IMR-90 (cell line): ENCODE measurements around the gene DAB1. TPM values are rescaled to one million over a fixed set of nuclear protein-coding genes. Genes with fewer than 3 reads are reported as not detected.

Experiments
- ATAC-seq: fragments of 200-7000 bp; cut with Tn5 transposase; 2 replicates; pipeline ENCODE4 v1.9.1; 2020; ENCODE audit warnings: low read depth, mild to moderate bottlenecking, moderate library complexity
- BruUV-seq: library from RNA; stranded (reverse); fragments of 400-500 nt; replicated peaks from 2 replicates; lab custom pipeline; 2021; lab: Mats Ljungman, UMichigan
- CTCF ChIA-PET: fragments of 300-600 bp; formaldehyde crosslinking; extraction: SDS; loops from one replicate; lab custom pipeline; 2021; ENCODE audit warnings: antibody characterized with exemption; lab: Yijun Ruan, JAX
- POLR2A ChIA-PET: fragments of 300-600 bp; sonication (Branson Sonifier 250); formaldehyde crosslinking; loops from one replicate; lab custom pipeline; 2022; ENCODE audit warnings: antibody characterized with exemption; ENCODE audit not compliant: unreplicated experiment; lab: Charles Lee
- DNase-seq: peaks from one replicate; pipeline ENCODE4 v3.0.0; 2013
- H2AFZ ChIP-seq: replicated peaks from 2 replicates; pipeline ENCODE3; 2013; ENCODE audit warnings: low read length, mild to moderate bottlenecking; ENCODE audit not compliant: poor library complexity
- H2AK5ac ChIP-seq: 2 replicates; pipeline ENCODE4 v1.6.1; 2013; ENCODE audit warnings: low read depth, low read length, inconsistent platforms
- H2AK9ac ChIP-seq: replicated peaks from 2 replicates; pipeline ENCODE3; 2013; ENCODE audit warnings: mild to moderate bottlenecking, low read depth, low read length, moderate library complexity; ENCODE audit not compliant: poor library complexity
- H2BK120ac ChIP-seq: 2 replicates; pipeline ENCODE4 v1.6.1; 2013; ENCODE audit warnings: low read depth, low read length, inconsistent platforms
- H2BK15ac ChIP-seq: 3 replicates; pipeline ENCODE4 v1.6.1; 2013; ENCODE audit warnings: low read depth, low read length, inconsistent platforms
- H2BK20ac ChIP-seq: 2 replicates; pipeline ENCODE4 v1.6.1; 2013; ENCODE audit warnings: low read depth, mild to moderate bottlenecking, inconsistent platforms, low read length, moderate library complexity
- H2BK5ac ChIP-seq: 2 replicates; pipeline ENCODE4 v1.6.1; 2013; ENCODE audit warnings: mild to moderate bottlenecking, low read depth, low read length, inconsistent platforms; ENCODE audit not compliant: poor library complexity, severe bottlenecking
- H3K14ac ChIP-seq: replicated peaks from 2 replicates; pipeline ENCODE4 v1.6.1; 2013; ENCODE audit warnings: low read depth, low read length, inconsistent platforms
- H3K18ac ChIP-seq: 2 replicates; pipeline ENCODE4 v1.6.1; 2013; ENCODE audit warnings: low read depth, low read length, control low read depth
- H3K23ac ChIP-seq: 2 replicates; pipeline ENCODE4 v1.6.1; 2013; ENCODE audit warnings: low read depth, low read length, inconsistent platforms
- H3K27ac ChIP-seq: 2 replicates; pipeline ENCODE4 v1.5.1; 2013; ENCODE audit warnings: mild to moderate bottlenecking, control low read depth, low read length; ENCODE audit not compliant: insufficient read depth
- H3K27me3 ChIP-seq: 2 replicates; pipeline ENCODE4 v1.6.1; 2013; ENCODE audit warnings: low read length; ENCODE audit not compliant: control insufficient read depth, insufficient read depth
- H3K36me3 ChIP-seq: 2 replicates; pipeline ENCODE4 v1.6.1; 2013; ENCODE audit warnings: low read length, mixed read lengths; ENCODE audit not compliant: control insufficient read depth, insufficient read depth
- H3K4ac ChIP-seq: 2 replicates; pipeline ENCODE4 v1.6.1; 2013; ENCODE audit warnings: low read depth, low read length, inconsistent platforms
- H3K4me1 ChIP-seq: 2 replicates; pipeline ENCODE4 v1.6.1; 2013; ENCODE audit warnings: low read length, mixed read lengths; ENCODE audit not compliant: control insufficient read depth, insufficient read depth
- H3K4me2 ChIP-seq: 2 replicates; pipeline ENCODE4 v1.6.1; 2013; ENCODE audit warnings: low read depth, mild to moderate bottlenecking, control low read depth, low read length, moderate library complexity
- H3K4me3 ChIP-seq: 2 replicates; pipeline ENCODE4 v1.5.1; 2013; ENCODE audit warnings: low read depth, mild to moderate bottlenecking, control low read depth, low read length, moderate library complexity; ENCODE audit not compliant: insufficient read depth
- H3K56ac ChIP-seq: 2 replicates; pipeline ENCODE4 v1.6.1; 2013; ENCODE audit warnings: low read length, inconsistent platforms; ENCODE audit not compliant: insufficient read depth; ENCODE audit errors: extremely low read depth
- H3K79me1 ChIP-seq, 2 experiments: 2 replicates each; pipeline ENCODE4 v1.6.1; 2013; ENCODE audit warnings: low read length in 2 of 2, inconsistent platforms in 1 of 2, low read depth in 1 of 2
- H3K9ac ChIP-seq: 2 replicates; pipeline ENCODE4 v1.6.1; 2013; ENCODE audit warnings: low read depth, low read length, control low read depth
- H3K9me1 ChIP-seq: 2 replicates; pipeline ENCODE4 v1.6.1; 2013; ENCODE audit warnings: low read length, inconsistent platforms; ENCODE audit not compliant: insufficient read depth
- H3K9me3 ChIP-seq: 2 replicates; pipeline ENCODE4 v1.6.1; 2013; ENCODE audit warnings: low read length; ENCODE audit not compliant: control insufficient read depth, insufficient read depth
- H4K20me1 ChIP-seq: 2 replicates; pipeline ENCODE4 v1.6.1; 2013; ENCODE audit warnings: low read length, inconsistent platforms; ENCODE audit not compliant: insufficient read depth
- H4K5ac ChIP-seq: 2 replicates; pipeline ENCODE4 v1.6.1; 2013; ENCODE audit warnings: mild to moderate bottlenecking, low read depth, low read length, control low read depth
- H4K8ac ChIP-seq, 2 experiments: 2 replicates each; pipeline ENCODE4 v1.6.1; 2013; ENCODE audit warnings: low read depth in 2 of 2, low read length in 2 of 2, control low read depth in 1 of 2, inconsistent platforms in 1 of 2
- H4K91ac ChIP-seq: 2 replicates; pipeline ENCODE4 v1.6.1; 2013; ENCODE audit warnings: low read depth, low read length, inconsistent platforms; ENCODE audit not compliant: insufficient read depth
- CTCF ChIP-seq: conservative IDR thresholded peaks from 2 replicates; pipeline ENCODE4 v1.5.1; 2012; ENCODE audit warnings: mild to moderate bottlenecking, low read depth, low read length, improper control_type of control experiment
- POLR2A ChIP-seq: IDR thresholded peaks from 2 replicates; pipeline ENCODE4 v1.6.1; 2012; ENCODE audit warnings: mild to moderate bottlenecking, low read depth, low read length
- RCOR1 ChIP-seq: IDR thresholded peaks from 2 replicates; pipeline ENCODE4 v1.6.1; 2012; ENCODE audit warnings: mild to moderate bottlenecking, low read length, improper control_type of control experiment; ENCODE audit not compliant: insufficient replicate concordance
- RFX5 ChIP-seq: IDR thresholded peaks from 2 replicates; pipeline ENCODE4 v1.8.0; 2012; ENCODE audit warnings: low read depth, mild to moderate bottlenecking, low read length, moderate library complexity
- WGBS, 2 experiments: methylation state at CpG; one replicate each; pipeline versions ENCODE4 v1.1.5 to v1.1.7; 2013; ENCODE audit warnings: missing lambda C conversion rate in 2 of 2; ENCODE audit not compliant: insufficient read length in 1 of 2; ENCODE audit errors: extremely low coverage in 2 of 2; 5-methylcytosine and 5-hydroxymethylcytosine counted together
- dilution Hi-C: fragments of 300-500 bp; cut with HindIII; formaldehyde crosslinking; loops from one replicate; pipeline ENCODE4 v1.14.3; 2018; ENCODE audit warnings: low sequenced_read_pairs; ENCODE audit not compliant: unreplicated experiment
- in situ Hi-C: fragments of 300-500 bp; cut with MboI; formaldehyde crosslinking; loops from 3 replicates; pipeline ENCODE4 v1.14.3; 2019; ENCODE audit warnings: low sequenced_read_pairs, inconsistent platforms, mixed read lengths
- intact Hi-C: fragments of 100-400 bp; cut with micrococcal nuclease; formaldehyde crosslinking; loops from 2 replicates; pipeline ENCODE4 v1.10.0; 2022
- polyA plus RNA-seq, 3 experiments: library from polyadenylated mRNA; depleted of rRNA; stranded (reverse); fragments of >200 nt; gene quantifications; 2 replicates each; pipeline ENCODE4 v1.2.3, GENCODE V29; 2012; ENCODE audit warnings: low replicate concordance in 1 of 3
- total RNA-seq: library from RNA; depleted of rRNA; stranded (reverse); fragments of >200 nt; gene quantifications from 2 replicates; pipeline ENCODE4 v1.2.3, GENCODE V29; 2012

The DAB1 gene
- total and polyA plus RNA-seq, 2 of the 4 experiments (the other 2 are of a cell fraction), result 0.18 to 0.41 TPM

GRCh38 chr1:57252597-57253294 is 171.1 kb downstream of the DAB1 start:
- Histone ChIP-seq H3K27me3 (no peaks in the 10 kb centered on the region), H3K4me3 (no peak overlapping the region), H3K4me1 (peaks cover 4% of the 10 kb centered on the region; the same call in 1 of the 2 replicates), H4K8ac (no peak overlapping the region), H4K5ac (no peak overlapping the region), H3K14ac (no peak overlapping the region), H2AK5ac (no peak overlapping the region), H3K79me1 (no peaks in the 10 kb centered on the region), H3K4ac (no peak overlapping the region), H3K9me1 (no peaks in the 10 kb centered on the region), H3K27ac (no peak overlapping the region), H2AK9ac (no peak overlapping the region), H3K18ac (no peak overlapping the region), H2BK5ac (no peak overlapping the region), H3K23ac (no peak overlapping the region), H3K4me2 (no peak overlapping the region), H2BK120ac (no peak overlapping the region), H3K9me3 (no peaks in the 10 kb centered on the region), H3K36me3 (no peaks in the 10 kb centered on the region), H3K56ac (no peak overlapping the region), H2BK20ac (no peak overlapping the region), H4K91ac (no peak overlapping the region), H4K20me1 (no peaks in the 10 kb centered on the region), H3K9ac (no peak overlapping the region), H2BK15ac (no peak overlapping the region), H2AFZ (no peak overlapping the region)
- no TSS peak for BruUV-seq
- TF ChIP-seq POLR2A (no peak), RCOR1 (no peak), CTCF (no peak), RFX5 (no peak)
- WGBS, 2 experiments, result 60% methylated on average over 6 of the region's 10 CpGs; no CpG with 5 or more reads in 1 of the 2 experiments
- POLR2A ChIA-PET, result no interaction called here
- dilution Hi-C loops (no loop called here), intact Hi-C loops (no loop called here), in situ Hi-C loops (no loop called here)
- DNase-seq, result no peak
- CTCF ChIA-PET, result interaction anchor here (0.5 kb wide), 1 partner anchor 788 kb away, joined by 3 read pairs; no protein-coding TSS in a partner anchor
- ATAC-seq, result no peak; the same call in 1 of the 2 replicates
